CD4-positive, alpha-beta T cell treated with Interleukin-21 for 1 hour (primary cell): ENCODE measurements around the gene RPS19BP1.
A peak's percentile ranks its signal among the peaks of the same experiment; 100 is the strongest.
"Not testable (repeated sequence)": the region's sequence is repeated elsewhere in the genome, so short reads cannot be mapped to it uniquely, and the experiment has no call there.

Experiments
- DNase-seq: peaks from one replicate; pipeline ENCODE4 v3.0.0-alpha.2; 2020

RPS19BP1 gene

DNA sequence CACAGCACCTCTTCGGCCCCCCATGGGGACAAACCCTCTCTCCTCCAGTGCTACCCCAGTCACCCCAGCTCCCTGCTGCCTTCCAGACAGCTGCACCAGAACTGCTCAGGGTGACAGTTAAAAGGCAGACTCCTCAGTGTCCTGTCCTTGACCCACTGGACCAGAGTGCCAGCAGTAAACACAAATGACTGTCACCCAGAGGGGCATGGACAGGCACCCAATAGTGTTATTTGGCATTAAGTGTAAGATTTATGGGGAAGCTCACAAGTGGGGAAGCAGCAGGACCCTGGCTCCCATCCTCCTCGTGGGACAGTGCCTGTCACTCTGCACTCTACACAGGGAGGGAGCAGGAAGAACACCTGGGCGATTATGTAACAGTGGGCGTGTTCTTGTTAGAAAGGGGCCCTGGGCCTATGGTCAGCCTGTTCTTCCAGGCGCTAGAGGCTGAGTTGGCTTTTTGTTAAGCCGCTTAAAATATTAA is 5.0 kb downstream of the RPS19BP1 start:
- DNase-seq, result no peak

DNA sequence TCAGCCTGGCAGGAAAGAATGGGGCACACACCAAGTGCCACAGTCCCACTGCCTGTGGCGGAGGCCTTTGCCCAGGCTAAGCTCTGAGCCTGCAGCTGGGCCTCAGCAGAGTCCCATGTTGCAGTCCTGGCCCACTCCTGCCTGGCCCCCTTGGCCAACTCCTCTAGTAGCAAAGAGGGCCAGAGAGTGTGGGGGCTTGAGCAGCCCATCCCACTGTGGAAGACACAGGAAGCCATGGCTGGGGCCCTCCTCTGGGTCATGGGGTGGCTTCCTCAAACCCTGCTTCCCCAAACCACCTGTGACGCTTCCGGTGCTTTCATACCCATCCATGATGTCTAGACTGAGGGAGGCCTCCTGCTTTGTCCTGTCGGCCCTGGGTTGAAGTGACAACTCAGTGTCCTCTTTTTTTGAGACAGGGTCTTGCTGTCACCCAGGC is 5.8 kb downstream of the RPS19BP1 start:
- DNase-seq, result peak; percentile 41

DNA sequence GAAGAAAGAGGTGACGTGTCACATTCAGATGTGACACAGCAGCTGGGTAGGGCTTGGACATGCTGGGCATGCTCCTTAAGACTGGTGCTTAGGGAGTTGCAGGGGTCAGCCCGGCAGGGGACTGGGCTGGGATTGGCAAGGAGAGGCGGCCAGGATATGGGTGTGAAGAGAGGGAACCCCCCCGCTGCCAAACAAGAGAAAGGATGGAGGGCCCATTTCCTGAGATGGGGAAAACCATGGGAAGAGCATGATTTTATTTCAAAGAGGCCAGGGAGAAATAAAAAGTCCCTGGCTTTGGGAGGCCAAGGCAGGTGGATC is 6.9 kb downstream of the RPS19BP1 start:
- no peak for DNase-seq

DNA sequence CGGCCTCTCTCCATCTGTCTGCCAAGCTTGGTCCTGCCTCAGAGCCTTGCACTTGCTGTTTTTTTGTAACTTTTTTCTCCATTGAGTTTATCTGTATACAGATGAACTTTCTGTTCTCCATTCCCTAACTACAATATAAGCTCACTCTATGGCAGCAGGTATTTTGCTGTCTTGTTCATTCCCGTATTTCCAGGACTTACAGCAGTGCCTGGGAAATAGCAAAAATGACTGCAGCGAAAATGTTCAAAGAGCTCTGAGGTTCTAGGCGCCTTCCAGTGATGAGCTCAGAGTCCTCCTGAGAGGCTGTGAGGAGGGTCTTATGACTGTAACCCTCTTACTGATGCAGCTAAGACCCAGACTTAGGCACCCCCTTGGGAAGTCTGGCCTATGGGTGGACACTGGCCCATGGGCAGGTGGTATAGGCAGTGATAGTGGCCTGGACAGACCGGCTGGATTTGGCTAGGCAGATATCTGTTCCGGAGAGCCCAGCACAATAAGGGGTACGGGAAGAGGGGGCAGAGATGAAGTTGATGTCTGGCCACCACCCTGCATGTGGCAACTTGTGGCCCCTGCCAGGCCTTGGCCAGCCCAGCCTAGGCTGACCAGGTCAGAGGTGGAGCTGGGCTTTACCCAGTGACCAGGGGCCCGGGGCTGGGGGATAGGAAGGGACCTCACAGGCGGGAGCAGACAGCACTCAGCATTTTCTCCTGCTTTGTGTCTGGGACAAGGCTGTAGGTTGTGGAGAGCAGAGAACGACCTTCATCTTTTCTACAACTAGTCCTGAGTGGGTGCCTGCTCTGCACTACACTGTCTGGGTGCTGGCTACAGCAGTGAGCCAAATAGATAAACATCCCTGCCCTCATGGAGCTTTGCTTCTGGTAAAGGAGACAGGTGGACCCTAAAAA is 7.5 kb downstream of the RPS19BP1 start:
- DNase-seq, result no peak

DNA sequence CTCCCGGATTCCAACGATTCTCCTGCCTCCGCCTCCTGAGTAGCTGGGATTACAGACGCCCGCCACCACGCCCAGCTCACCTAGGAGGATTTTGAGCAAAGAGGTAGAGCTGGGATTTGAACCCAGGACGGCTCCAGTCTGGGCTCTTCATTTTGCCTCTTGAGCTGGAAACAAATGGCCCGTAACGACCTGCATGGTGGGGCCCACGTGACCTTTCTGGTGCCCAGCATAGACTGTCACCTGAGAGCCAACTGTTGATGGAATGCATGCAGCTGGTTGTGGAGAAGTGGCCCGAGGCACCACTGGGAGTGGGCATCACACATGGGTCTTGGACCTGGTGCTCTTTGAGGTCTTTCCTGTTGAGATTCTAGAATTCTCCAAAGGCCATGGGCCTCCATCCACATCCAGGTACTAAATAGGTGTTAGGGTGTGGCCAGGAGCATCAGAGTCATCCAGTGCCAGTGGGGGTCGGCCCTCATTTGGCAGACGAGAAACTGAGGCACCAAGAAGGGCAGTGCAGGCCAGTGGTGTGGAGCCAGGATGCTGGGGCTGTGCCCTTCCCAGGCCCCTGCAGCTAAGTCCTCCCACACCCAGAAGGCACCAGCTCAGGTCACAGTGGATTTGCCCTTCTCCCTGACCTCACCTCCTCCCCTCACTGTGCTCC is 8.3 kb downstream of the RPS19BP1 start:
- no peak for DNase-seq

DNA sequence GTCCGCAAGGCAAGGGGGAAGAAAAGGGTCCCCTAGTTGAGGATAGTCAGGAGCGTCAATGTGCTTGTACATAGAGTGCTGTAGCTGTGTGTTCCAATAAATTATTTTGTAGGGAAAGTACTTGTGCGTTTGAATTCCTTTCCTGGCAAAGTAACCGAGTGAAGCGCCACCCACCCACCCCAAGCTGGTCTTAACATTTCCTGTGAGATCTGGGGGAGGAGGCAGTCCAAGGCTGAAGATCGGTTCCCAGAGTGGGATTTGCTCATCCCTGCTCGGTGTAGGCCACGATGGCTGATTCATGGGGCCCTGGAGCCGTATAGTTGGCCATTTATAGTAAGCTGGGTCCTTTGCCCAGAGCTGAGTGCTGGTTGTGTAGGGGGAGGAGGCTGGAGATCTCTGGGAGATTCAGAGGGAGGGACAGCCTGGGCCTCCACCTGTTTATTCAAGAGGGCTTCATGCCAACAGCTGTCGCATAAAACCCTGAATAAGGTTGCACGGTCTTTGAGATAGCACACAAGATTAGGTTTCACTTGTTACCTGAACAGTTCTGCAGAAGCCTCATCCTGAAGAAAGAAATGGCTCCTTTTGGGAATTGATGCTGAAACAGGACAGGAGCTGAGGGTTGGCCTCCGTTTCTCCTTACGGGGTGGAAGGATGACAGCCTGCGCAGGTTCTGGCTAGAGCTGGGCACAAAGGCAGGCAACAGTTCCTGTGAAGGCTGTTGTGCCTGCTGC is 9.8 kb downstream of the RPS19BP1 start:
- DNase-seq, result peak; percentile 43

DNA sequence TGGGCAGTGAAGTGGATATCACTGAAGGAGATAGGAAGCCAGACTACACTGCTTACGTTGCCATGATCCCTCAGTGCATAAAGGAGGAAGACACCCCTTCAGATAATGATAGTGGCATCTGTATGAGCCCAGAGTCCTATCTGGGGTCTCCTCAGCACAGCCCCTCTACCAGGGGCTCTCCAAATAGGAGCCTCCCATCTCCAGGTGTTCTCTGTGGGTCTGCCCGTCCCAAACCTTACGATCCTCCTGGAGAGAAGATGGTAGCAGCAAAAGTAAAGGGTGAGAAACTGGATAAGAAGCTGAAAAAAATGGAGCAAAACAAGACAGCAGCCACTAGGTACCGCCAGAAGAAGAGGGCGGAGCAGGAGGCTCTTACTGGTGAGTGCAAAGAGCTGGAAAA is 10.5 kb downstream of the RPS19BP1 start:
- DNase-seq, result not testable (repeated sequence)

DNA sequence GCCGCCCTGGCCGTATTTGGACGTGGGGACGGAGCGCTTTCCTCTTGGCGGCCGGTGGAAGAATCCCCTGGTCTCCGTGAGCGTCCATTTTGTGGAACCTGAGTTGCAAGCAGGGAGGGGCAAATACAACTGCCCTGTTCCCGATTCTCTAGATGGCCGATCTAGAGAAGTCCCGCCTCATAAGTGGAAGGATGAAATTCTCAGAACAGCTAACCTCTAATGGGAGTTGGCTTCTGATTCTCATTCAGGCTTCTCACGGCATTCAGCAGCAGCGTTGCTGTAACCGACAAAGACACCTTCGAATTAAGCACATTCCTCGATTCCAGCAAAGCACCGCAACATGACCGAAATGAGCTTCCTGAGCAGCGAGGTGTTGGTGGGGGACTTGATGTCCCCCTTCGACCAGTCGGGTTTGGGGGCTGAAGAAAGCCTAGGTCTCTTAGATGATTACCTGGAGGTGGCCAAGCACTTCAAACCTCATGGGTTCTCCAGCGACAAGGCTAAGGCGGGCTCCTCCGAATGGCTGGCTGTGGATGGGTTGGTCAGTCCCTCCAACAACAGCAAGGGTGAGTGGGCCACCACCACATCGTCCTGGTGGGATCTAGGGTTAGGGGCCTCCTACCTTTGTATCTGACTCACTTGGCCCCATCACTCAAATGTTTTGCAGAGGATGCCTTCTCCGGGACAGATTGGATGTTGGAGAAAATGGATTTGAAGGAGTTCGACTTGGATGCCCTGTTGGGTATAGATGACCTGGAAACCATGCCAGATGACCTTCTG is 11.3 kb downstream of the RPS19BP1 start:
- DNase-seq, result not testable (repeated sequence)

DNA sequence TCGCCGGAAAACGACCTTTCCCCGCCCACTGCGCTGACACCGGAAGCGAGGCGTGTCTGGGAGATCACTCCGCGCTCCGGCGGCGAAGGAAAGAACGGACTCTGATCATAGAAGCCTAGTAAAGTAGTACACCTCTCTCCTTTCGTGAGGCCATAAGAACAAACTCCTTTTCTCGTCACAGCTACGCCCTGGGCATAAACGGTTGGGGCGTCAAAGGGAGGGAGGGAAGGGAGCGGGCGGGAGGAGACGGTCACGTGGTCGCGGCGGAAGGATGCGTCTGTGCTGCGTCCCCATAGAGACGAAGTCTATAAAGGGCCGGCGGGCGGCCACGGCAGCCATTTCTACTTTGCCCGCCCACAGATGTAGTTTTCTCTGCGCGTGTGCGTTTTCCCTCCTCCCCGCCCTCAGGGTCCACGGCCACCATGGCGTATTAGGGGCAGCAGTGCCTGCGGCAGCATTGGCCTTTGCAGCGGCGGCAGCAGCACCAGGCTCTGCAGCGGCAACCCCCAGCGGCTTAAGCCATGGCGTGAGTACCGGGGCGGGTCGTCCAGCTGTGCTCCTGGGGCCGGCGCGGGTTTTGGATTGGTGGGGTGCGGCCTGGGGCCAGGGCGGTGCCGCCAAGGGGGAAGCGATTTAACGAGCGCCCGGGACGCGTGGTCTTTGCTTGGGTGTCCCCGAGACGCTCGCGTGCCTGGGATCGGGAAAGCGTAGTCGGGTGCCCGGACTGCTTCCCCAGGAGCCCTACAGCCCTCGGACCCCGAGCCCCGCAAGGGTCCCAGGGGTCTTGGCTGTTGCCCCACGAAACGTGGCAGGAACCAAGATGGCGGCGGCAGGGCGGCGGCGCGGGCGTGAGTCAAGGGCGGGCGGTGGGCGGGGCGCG is 12.1 kb downstream of the RPS19BP1 start, which contains the start of gene ATF4:
ATF4 (plus strand) TSS at position 337 of the 880 bp plus-strand sequence. CDS start 884 bp downstream, outside the sequence.
- peak; percentile 98 for DNase-seq

DNA sequence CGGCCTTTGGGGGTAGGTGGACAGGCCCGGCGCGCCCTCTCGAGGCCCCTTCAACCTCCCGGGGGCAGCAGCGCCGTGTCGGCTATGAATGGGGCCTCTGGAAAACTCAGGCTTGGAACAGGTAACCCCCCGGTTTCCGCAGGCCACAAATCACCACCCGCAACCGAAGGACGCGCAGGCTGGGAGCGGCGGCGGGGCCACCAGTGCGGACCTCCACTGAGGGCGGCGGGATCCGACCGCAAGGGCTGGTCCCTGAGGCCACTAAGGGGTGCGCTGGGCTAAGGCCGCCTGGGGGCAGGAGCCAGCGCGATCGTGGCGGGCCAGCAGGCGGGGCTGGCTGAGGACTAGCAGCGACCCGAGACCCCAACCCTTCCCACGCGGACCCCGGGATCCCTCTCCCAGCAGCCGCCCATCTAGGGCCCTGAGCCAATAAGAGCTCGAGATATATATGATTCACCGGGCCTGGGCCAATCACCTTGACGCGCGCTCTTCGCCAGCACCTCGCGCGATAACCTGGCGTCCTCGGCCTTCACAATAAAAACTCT is 12.8 kb downstream of the RPS19BP1 start:
- no peak for DNase-seq

DNA sequence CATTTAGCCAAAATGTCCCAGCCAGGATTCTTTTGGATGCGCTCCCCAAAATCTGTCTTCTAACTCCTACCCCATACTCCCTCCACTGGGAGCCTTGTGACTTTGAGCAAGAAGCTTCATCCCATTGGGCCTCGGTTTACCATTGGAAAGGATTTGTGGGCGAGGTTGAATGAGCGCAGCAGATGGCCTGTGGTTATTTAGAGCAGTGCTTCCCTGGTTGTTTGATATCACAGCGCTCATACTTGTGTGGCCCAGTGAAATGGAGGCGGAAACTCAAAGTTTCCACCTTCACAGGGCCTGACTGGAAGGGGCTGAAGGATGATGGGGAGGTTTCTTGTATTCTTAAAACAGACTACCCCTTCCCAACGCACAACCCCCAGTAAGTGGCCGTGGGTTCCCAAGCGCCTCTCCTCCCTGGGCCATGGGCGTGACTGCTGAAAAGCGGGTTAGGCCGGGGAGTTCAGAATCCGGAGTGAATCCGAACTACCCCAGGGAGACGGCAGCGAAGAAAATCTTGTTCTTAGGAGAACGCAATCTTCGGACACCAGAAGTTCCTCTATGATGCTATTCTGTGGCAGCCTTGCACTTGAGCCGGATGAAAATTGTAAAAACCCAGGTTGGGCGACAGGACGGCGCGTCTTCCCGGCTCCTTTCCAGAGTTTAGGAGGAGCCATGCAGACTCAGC is 13.4 kb downstream of the RPS19BP1 start:
- DNase-seq, result peak; percentile 22

DNA sequence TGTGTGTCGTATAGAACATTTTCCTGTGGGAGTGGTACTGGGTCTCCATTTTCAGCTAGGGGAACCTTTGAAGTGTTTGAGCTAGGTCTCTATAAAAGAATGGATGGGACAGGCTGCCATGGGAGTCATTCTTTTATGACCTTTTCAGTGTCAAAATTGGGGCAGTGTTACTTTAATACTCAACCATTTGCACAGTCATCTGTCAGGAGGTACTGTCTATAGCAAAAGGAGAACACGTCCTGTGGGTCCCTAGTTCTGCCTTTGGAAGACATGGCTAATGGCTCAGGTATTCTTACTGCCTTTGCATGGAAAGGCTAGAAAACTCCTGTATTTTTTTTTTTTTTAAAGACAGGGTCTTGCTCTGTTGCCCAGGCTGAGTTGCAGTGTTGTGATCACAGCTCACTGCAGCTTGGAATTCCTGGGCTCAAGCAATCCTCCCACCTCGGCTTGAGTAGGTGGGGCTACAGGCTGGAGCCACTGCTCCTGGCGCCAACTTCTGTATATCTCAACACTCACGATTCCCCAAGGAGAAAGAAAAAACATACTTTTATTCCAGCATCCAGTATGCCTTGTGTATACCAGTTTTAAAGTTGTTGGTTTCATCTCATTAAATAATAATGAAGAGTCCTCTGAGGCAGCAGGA is 14.3 kb downstream of the RPS19BP1 start:
- no peak for DNase-seq

DNA sequence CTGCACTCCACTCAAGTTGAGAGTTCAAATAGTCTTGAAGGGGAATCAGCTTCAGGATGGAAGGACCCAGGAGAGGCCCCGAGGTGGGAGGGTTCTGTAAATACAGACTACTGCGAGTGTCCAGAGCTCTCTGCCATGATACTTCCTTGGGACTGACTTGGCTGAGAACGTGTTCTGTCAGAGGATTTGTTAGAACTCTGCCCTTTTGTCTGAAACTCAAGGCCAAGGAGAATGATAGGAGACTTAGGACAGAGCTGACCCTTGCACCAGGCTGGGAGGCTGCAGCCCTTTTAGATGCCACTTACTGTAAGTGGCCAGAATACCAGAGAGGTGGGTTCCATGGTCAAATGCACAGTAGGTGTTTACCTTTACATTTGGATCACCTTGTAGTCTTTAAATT is 15.1 kb downstream of the RPS19BP1 start:
- DNase-seq, result no peak

DNA sequence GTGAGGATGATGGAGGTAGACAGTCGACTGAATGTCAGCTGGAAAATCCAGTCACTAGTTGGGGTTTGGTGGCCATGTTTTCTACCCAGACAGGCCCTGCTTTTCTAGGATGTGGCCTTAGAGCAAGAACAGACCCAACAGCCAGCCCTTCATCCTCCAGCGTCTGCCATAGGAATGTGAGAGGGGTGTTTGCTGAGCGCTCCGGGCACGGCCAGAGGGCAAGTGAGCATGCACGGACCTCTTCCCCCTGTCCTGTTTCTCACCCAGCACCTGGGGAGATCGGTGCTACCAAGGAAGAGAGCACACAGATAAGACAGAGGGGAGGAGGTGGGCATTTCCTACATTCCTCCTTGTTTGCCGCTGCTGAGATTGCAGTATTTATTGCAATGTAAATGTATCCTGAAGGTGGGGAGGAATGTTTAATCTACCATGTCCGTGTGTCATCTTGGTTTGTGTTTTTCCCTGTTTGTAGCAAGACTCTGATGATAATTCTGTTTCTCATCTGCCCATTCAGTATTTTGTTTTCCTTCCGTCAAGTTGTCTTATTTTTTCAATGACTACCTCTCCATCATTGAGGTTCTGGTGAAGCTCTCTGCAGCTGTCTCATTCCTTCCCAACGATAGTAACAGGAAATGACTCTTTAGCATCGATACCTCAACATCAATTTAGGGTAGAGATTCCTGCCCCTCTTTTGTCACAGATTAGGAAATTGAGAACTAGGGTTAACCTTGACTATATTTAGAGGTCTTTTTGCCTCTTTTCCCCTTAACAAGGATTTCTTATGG is 17.1 kb downstream of the RPS19BP1 start:
- no peak for DNase-seq

DNA sequence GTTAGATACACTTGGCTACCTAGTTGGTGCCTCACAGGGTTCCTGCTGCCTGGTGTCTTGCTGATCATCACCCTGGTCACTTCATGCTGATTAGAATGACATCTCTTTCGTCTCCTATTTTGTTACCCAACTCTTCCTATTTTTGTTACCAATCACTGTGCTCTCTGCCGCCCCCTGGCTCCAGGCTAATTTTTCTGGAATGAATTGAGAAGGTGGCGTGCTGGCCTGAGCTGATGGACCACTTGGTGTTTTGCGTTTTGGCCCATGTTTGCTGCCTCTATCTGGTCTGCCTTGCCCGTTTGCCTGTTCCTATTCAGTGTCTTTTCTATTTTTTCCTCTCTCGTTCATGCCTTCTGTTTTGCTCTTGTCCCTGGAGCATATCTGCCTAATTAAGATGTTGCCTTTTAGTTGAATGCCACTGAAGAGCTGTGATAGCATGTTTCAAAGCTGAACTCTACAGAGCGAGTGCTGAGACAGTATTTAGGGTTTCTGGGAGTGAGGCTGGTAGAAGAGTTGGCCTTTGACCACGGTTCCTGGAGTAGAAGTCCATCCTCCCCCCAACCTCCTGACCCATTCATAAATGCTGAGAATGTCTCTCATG is 18.1 kb downstream of the RPS19BP1 start:
- DNase-seq, result peak; percentile 57

DNA sequence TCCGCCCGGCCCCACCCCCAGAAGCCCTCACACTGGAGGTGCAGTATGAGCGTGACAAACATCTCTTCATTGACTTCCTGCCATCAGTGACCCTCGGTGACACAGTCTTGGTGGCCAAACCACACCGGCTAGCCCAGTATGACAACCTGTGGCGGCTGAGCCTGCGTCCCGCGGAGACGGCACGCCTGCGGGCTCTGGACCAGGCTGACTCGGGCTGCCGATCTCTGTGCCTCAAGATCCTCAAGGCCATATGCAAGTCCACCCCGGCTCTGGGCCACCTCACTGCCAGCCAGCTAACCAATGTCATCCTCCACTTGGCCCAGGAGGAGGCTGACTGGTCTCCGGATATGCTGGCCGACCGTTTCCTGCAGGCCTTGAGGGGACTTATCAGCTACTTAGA is 18.8 kb downstream of the RPS19BP1 start:
- no peak for DNase-seq

DNA sequence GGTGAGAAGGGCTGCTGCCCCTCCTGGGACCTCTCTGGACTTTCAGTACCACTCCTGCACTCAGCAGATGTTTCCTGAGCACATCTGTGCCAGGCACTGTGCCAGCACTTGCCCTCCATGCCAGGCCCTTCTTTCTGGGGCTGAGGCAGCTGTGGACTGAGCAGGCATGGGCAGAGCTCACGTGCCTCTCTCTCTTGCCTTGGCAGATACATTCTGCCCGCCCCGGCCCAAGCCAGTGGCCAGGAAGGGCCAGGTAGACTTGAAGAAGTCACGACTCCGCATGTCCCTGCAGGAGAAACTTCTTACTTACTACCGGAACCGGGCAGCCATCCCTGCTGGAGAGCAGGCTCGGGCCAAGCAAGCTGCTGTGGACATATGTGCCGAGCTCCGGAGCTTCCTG is 20.5 kb downstream of the RPS19BP1 start:
- DNase-seq, result no peak

DNA sequence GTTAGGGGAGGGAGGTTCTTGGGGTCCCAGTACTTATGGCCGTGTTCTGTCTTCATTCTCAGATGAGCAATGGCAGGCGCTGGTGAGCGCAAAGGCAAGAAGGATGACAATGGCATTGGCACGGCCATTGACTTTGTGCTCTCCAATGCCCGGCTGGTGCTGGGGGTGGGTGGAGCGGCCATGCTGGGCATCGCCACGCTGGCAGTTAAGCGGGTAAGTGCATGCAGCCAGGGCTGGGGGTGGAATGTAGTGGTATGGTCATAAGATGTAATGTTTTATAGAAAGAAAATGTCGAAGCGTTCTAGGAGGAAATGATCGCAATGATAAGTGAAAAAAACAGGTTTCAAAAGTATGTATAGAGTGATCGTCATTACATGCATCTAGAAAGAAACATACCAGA is 21.3 kb downstream of the RPS19BP1 start:
- no peak for DNase-seq
